HepG2 (cell line): ENCODE measurements around the gene PDGFB. TPM values are rescaled to one million over a fixed set of nuclear protein-coding genes. Genes with fewer than 3 reads are reported as not detected.

Experiments
- ATAC-seq: fragments of 200-7000 bp; cut with Tn5 transposase; 3 replicates; pipeline ENCODE4 v1.9.1; 2020; ENCODE audit warnings: mild to moderate bottlenecking, moderate library complexity
- BruUV-seq: library from RNA; stranded (reverse); fragments of 400-500 nt; replicated peaks from 2 replicates; lab custom pipeline; 2021; lab: Mats Ljungman, UMichigan
- CTCF ChIA-PET: fragments of 300-600 bp; formaldehyde crosslinking; extraction: SDS; loops from one replicate; lab custom pipeline; 2021; ENCODE audit warnings: low total read pairs, inconsistent platforms, low intra/inter-chr PET ratio; lab: Yijun Ruan, JAX
- POLR2A ChIA-PET: fragments of 350-600 bp; sonication (Branson Sonifier 250); formaldehyde crosslinking; loops from one replicate; lab custom pipeline; 2020; ENCODE audit warnings: antibody characterized with exemption, inconsistent platforms; lab: Yijun Ruan, JAX
- DNase-seq: peaks from one replicate; pipeline ENCODE4 v3.0.0-alpha.2; 2015; ENCODE audit warnings: low spot score
- FAIRE-seq: peaks from 3 replicates; lab custom pipeline; 2011; peaks lifted over from hg19 to GRCh38; lab: Jason Lieb, UNC
- H2AFZ ChIP-seq: one replicate; pipeline ENCODE4 v1.6.1; 2011; ENCODE audit warnings: low read length, inconsistent platforms
- H3K27ac ChIP-seq: fragments of 300-600 bp; 3 replicates; pipeline ENCODE4 v1.8.0; 2011; ENCODE audit warnings: mixed run types, mild to moderate bottlenecking, mixed read lengths, low read length, inconsistent platforms; ENCODE audit not compliant: insufficient read depth; ENCODE audit errors: extremely low read length
- H3K27me3 ChIP-seq, 2 experiments: fragments of 200-600 bp in 1 of 2; 2 replicates in 1 of 2; 3 replicates in 1 of 2; pipeline versions ENCODE4 v1.6.0 to v1.8.0; 2011; ENCODE audit warnings: low read length in 2 of 2, mild to moderate bottlenecking in 2 of 2, moderate library complexity in 2 of 2, inconsistent platforms in 1 of 2; ENCODE audit not compliant: insufficient read depth in 2 of 2, control insufficient read depth in 1 of 2
- H3K36me3 ChIP-seq, 2 experiments: fragments of 200-600 bp in 1 of 2; replicated peaks in 1 of 2; 2 replicates in 1 of 2; 3 replicates in 1 of 2; pipeline versions ENCODE4 v1.5.1 to v1.8.0; 2011; ENCODE audit warnings: low read length in 2 of 2, inconsistent platforms in 1 of 2; ENCODE audit not compliant: insufficient read depth in 2 of 2, control insufficient read depth in 1 of 2
- H3K4me1 ChIP-seq: 2 replicates; pipeline ENCODE4 v1.5.1; 2012; ENCODE audit warnings: low read length, inconsistent platforms; ENCODE audit not compliant: insufficient read depth
- H3K4me2 ChIP-seq: 2 replicates; pipeline ENCODE4 v1.6.0; 2011; ENCODE audit warnings: low read depth, low read length, inconsistent platforms
- H3K4me3 ChIP-seq, 3 experiments: fragments of 200-600 bp in 1 of 3; sonication (generic), shearing (Covaris generic) in 1 of 3; replicated peaks in 1 of 3; 2 replicates each; pipeline ENCODE4 v1.5.1; 2011 to 2016; ENCODE audit warnings: low read length in 3 of 3, inconsistent platforms in 2 of 3, low read depth in 2 of 3, mild to moderate bottlenecking in 2 of 3, control low read depth in 1 of 3, mixed read lengths in 1 of 3; ENCODE audit not compliant: insufficient read depth in 1 of 3
- H3K79me2 ChIP-seq: one replicate; pipeline ENCODE4 v1.6.1; 2011; ENCODE audit warnings: low read length, inconsistent platforms; ENCODE audit not compliant: insufficient read depth
- H3K9ac ChIP-seq: 2 replicates; pipeline ENCODE4 v1.6.0; 2011; ENCODE audit warnings: mild to moderate bottlenecking, low read depth, low read length, inconsistent platforms; ENCODE audit not compliant: insufficient read depth
- H3K9me3 ChIP-seq: 2 replicates; pipeline ENCODE4 v1.5.1; 2012; ENCODE audit warnings: mild to moderate bottlenecking, low read length
- H4K20me1 ChIP-seq: 2 replicates; pipeline ENCODE4 v1.6.0; 2011; ENCODE audit warnings: inconsistent platforms, mild to moderate bottlenecking, low read length, moderate library complexity; ENCODE audit not compliant: insufficient read depth
- ATF3 ChIP-seq: sonication (generic); formaldehyde crosslinking; IDR thresholded peaks from 2 replicates; pipeline ENCODE4 v1.4.0; 2020; ENCODE audit warnings: missing genetic modification reagents
- BHLHE40 ChIP-seq: IDR thresholded peaks from 2 replicates; pipeline ENCODE4 v1.6.1; 2011; ENCODE audit warnings: low read length, improper control_type of control experiment
- CC2D1A ChIP-seq: sonication (generic); formaldehyde crosslinking; IDR thresholded peaks from 2 replicates; pipeline ENCODE4 v1.8.1; 2023; ENCODE audit warnings: mild to moderate bottlenecking, missing genetic modification reagents
- FOXJ3 ChIP-seq: sonication (generic); formaldehyde crosslinking; IDR thresholded peaks from 2 replicates; pipeline ENCODE4 v1.4.0; 2020; ENCODE audit warnings: missing genetic modification reagents, mild to moderate bottlenecking, borderline replicate concordance
- FOXP1 ChIP-seq, 2 experiments: fragments of 450-650 bp in 1 of 2; IDR thresholded peaks; 2 replicates each; pipeline ENCODE4 v1.6.1; 2017 to 2018; ENCODE audit warnings: antibody characterized with exemption in 1 of 2
- FUBP1 ChIP-seq: sonication (generic); formaldehyde crosslinking; IDR thresholded peaks from 2 replicates; pipeline ENCODE4 v1.5.1; 2020; ENCODE audit warnings: missing genetic modification reagents, mild to moderate bottlenecking, borderline replicate concordance
- HES4 ChIP-seq: sonication (generic); formaldehyde crosslinking; IDR thresholded peaks from 2 replicates; pipeline ENCODE4 v1.9.0; 2021; ENCODE audit warnings: mild to moderate bottlenecking, missing genetic modification reagents, borderline replicate concordance
- HNRNPK ChIP-seq: fragments of 200-400 bp; formaldehyde crosslinking; IDR thresholded peaks from 2 replicates; pipeline ENCODE4 v1.6.1; 2018; ENCODE audit warnings: low read length, low read depth, moderate library complexity, mild to moderate bottlenecking; ENCODE audit not compliant: poor library complexity, severe bottlenecking
- MAFK ChIP-seq, 2 experiments: IDR thresholded peaks in 1 of 2; conservative IDR thresholded peaks in 1 of 2; 2 replicates each; pipeline ENCODE4 v1.6.1; 2011; ENCODE audit warnings: improper control_type of control experiment in 2 of 2, low read length in 2 of 2
- MXD1 ChIP-seq: sonication (generic); formaldehyde crosslinking; IDR thresholded peaks from 2 replicates; pipeline ENCODE4 v1.4.0; 2020; ENCODE audit warnings: mild to moderate bottlenecking, missing genetic modification reagents
- RBFOX2 ChIP-seq: fragments of 200-400 bp; formaldehyde crosslinking; IDR thresholded peaks from 2 replicates; pipeline ENCODE4 v1.6.1; 2017; ENCODE audit warnings: low read depth, mild to moderate bottlenecking, low read length
- SATB2 ChIP-seq: sonication (generic); formaldehyde crosslinking; IDR thresholded peaks from 2 replicates; pipeline ENCODE4 v1.5.0; 2020; ENCODE audit warnings: missing genetic modification reagents
- ZBTB7B ChIP-seq: sonication (generic); formaldehyde crosslinking; IDR thresholded peaks from 2 replicates; pipeline ENCODE4 v1.4.0; 2020; ENCODE audit warnings: missing genetic modification reagents
- ZC3H4 ChIP-seq: sonication (generic); formaldehyde crosslinking; IDR thresholded peaks from 2 replicates; pipeline ENCODE4 v1.4.0; 2020; ENCODE audit warnings: missing genetic modification reagents, borderline replicate concordance
- ZNF431 ChIP-seq: sonication (generic); formaldehyde crosslinking; IDR thresholded peaks from 2 replicates; pipeline ENCODE4 v1.9.0; 2022; ENCODE audit warnings: missing genetic modification reagents, low read depth, mild to moderate bottlenecking, borderline replicate concordance
- ZNF446 ChIP-seq: sonication (generic); formaldehyde crosslinking; IDR thresholded peaks from 2 replicates; pipeline ENCODE4 v1.5.0; 2020; ENCODE audit warnings: mild to moderate bottlenecking, missing genetic modification reagents
- ZNF460 ChIP-seq: sonication (generic); formaldehyde crosslinking; IDR thresholded peaks from 2 replicates; pipeline ENCODE4 v1.5.1; 2020; ENCODE audit warnings: missing genetic modification reagents, mild to moderate bottlenecking, borderline replicate concordance
- ZNF749 ChIP-seq: sonication (generic); formaldehyde crosslinking; IDR thresholded peaks from 2 replicates; pipeline ENCODE4 v1.8.0; 2022; ENCODE audit warnings: mild to moderate bottlenecking, missing genetic modification reagents, moderate library complexity, borderline replicate concordance
- ZNF777 ChIP-seq: sonication (generic); formaldehyde crosslinking; IDR thresholded peaks from 2 replicates; pipeline ENCODE4 v1.4.0; 2020; ENCODE audit warnings: missing genetic modification reagents
- ZSCAN9 ChIP-seq: IDR thresholded peaks from 2 replicates; pipeline ENCODE4 v1.6.1; 2016; ENCODE audit warnings: borderline replicate concordance
- WGBS: methylation state at CpG from one replicate; pipeline ENCODE4 v1.1.6; 2017; ENCODE audit warnings: low lambda C conversion rate; 5-methylcytosine and 5-hydroxymethylcytosine counted together
- in situ Hi-C: cut with HindIII; loops from 2 replicates; pipeline ENCODE4 v1.10.0; 2017; ENCODE audit warnings: low pct_unique_long_range_greater_than_20kb; ENCODE audit not compliant: extremely low pct_ligation_motif_present
- intact Hi-C: fragments of 100-400 bp; cut with micrococcal nuclease; formaldehyde crosslinking; loops from one replicate; pipeline ENCODE4 v1.10.0; 2022; ENCODE audit not compliant: unreplicated experiment
- polyA plus RNA-seq, 8 experiments: library from polyadenylated mRNA; depleted of rRNA in 3 of 8; stranded (reverse) in 7 of 8; unstranded in 1 of 8; fragments of >200 nt; fragmentation: Illumina TruSeq in 4 of 8; extraction: Trizol in 4 of 8; gene quantifications; 2 replicates each; pipeline versions ENCODE4 v1.2.1 to v1.2.3, GENCODE V29; 2011 to 2016; ENCODE audit warnings: low read depth in 4 of 8, missing spikeins in 1 of 8, mixed read lengths in 1 of 8; ENCODE audit not compliant: insufficient read depth in 1 of 8
- total RNA-seq, 5 experiments: library from RNA; depleted of rRNA; stranded (reverse); fragments of >200 nt; fragmentation: Illumina TruSeq; extraction: Trizol; gene quantifications; 2 replicates each; pipeline ENCODE4 v1.2.3, GENCODE V29; 2016; ENCODE audit warnings: low read depth in 1 of 5

PDGFB gene
- total and polyA plus RNA-seq, 2 of the 13 experiments (the other 11 are each of a cell fraction or from before 2014, with no cell fraction given) = 1.4 to 10.1 TPM

GRCh38 chr22:39241794-39242594 is 2.8 kb downstream of the PDGFB start:
- Histone ChIP-seq H3K9me3 (no peaks in the 10 kb centered on the region), H3K9ac (peak overlapping the region; percentile 89), H3K4me3 (peak overlapping the region; percentile 67 to 88 (median 75)), H3K27me3 (no peaks in the 10 kb centered on the region; a peak in 1 of 5 replicates), H3K4me1 (peaks cover 42% of the 10 kb centered on the region), H4K20me1 (peaks cover 7% of the 10 kb centered on the region; the same call in 1 of the 2 replicates), H3K79me2 (peaks cover 12% of the 10 kb centered on the region), H2AFZ (no peak overlapping the region), H3K27ac (peak overlapping the region; percentile 93), H3K4me2 (peak overlapping the region; percentile 74), H3K36me3 (no peaks in the 10 kb centered on the region)
- FAIRE-seq = no peak
- ATAC-seq = no peak
- CTCF ChIA-PET = no interaction called here
- POLR2A ChIA-PET = interaction anchor here (0.8 to 5.2 kb wide), 13 partner anchors 11 to 76 kb away, joined by 3 to 93 read pairs (median 5); partner anchors contain the start of gene RPL3
- WGBS = 3% methylated on average over 35 of the region's 92 CpGs
- in situ Hi-C loops (loop anchor here (5.0 kb wide), 1 partner anchor 65 kb away; no protein-coding TSS in a partner anchor), intact Hi-C loops (loop anchor here (5.0 to 10.0 kb wide), 3 partner anchors 55 to 75 kb away; partner anchors contain the start of gene RPL3)
- no TSS peak for BruUV-seq
- DNase-seq = no peak
- TF ChIP-seq CC2D1A (CRISPR knock-in tag) (no peak), BHLHE40 (peak; percentile 35; the same call in 1 of the 2 replicates), SATB2 (CRISPR knock-in tag) (no peak), RBFOX2 (peak; percentile 11), HNRNPK (no peak), MAFK (conservative IDR thresholded peaks at IDR 0.05 in 1 of 2, IDR thresholded peaks at IDR 0.05 in 1 of 2; ENCODE audit: low read length in 2 of 2) (peak; percentile 43 to 55; a peak in 3 of 4 replicates), ZNF431 (no peak), FOXJ3 (CRISPR knock-in tag) (no peak), ATF3 (CRISPR knock-in tag) (no peak), FOXP1 (IDR thresholded peaks at IDR 0.05) (no peak), FOXP1 (CRISPR knock-in tag; IDR thresholded peaks at IDR 0.05) (0 out of 2 replicates have a peak, but pooled peaks have one; percentile 5), ZNF749 (no peak), ZSCAN9 (CRISPR knock-in tag) (no peak), ZNF777 (peak; percentile 30; the same call in 1 of the 2 replicates), ZNF460 (CRISPR knock-in tag) (no peak), HES4 (CRISPR knock-in tag) (peak; percentile 48; the same call in 1 of the 2 replicates), FUBP1 (CRISPR knock-in tag) (0 out of 2 replicates have a peak, but pooled peaks have one; percentile 39), ZBTB7B (no peak), MXD1 (CRISPR knock-in tag) (peak; percentile 10; the same call in 1 of the 2 replicates), ZNF446 (peak; percentile 83; the same call in 1 of the 2 replicates), ZC3H4 (peak; percentile 84)
